GM12891 (cell line): Measurements from ENCODE around the gene RBMS2.

Experiments
- POLR2A ChIP-seq: IDR thresholded peaks from 2 replicates; pipeline ENCODE4 v1.6.1; 2011; ENCODE audit warnings: low read depth, low read length, control low read depth
- POLR2AphosphoS5 ChIP-seq: IDR thresholded peaks from 2 replicates; pipeline ENCODE4 v1.6.1; 2011; ENCODE audit warnings: low read depth, low read length, control low read depth

DNA sequence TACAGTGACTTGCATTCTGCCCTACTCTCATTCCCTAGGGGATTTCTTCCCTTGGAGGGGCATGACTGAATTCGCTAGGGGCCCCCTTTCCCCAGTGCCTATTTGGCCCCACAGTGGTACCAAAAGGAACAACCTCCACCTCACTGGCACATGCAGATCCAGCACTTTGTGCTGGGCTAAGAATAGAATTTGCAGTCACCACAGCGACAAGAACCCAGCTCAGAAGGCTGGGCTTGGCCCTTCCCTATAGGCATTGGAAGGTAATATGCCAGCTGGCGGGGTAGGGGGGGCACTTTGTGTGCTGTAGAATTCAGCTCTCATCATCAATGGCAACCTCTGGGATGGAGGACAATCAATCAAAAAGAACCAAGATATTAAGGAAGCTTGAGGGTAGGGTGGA is 94.6 kb downstream of the RBMS2 start:
- no peak for TF ChIP-seq POLR2A
- no peak for TF ChIP-seq POLR2AphosphoS5
